ENCODE measurements around the gene YWHAB.

Gene YWHAB

GRCh38 chr20:44917399-44917798 is 31.9 kb downstream of the YWHAB start:
- H3K36me3 ChIP-seq (replicated peaks in 1 of 2; ENCODE audit: control insufficient read depth in 2 of 2, insufficient read depth in 2 of 2, low read length in 2 of 2): peaks cover 17 to 36% of the 10 kb centered on the region in 2 donors
- no peak overlapping the region for H3K23ac ChIP-seq (ENCODE audit: low read depth, low read length, poor library complexity)

GRCh38 chr20:44918342-44918741 is 32.8 kb downstream of the YWHAB start:
- Histone ChIP-seq H3K79me1 (ENCODE audit: low read depth, low read length) (no peaks in the 10 kb centered on the region), H2AK5ac (ENCODE audit: low read depth, low read length) (no peak overlapping the region), H3K36me3 (replicated peaks in 1 of 2; ENCODE audit: control insufficient read depth in 2 of 2, insufficient read depth in 2 of 2, low read length in 2 of 2) (peaks cover 8 to 33% of the 10 kb centered on the region in 2 donors), H3K23ac (ENCODE audit: low read depth, low read length, poor library complexity) (no peak overlapping the region), H3K27ac (replicated peaks; ENCODE audit: low read length) (no peak overlapping the region), H4K8ac (ENCODE audit: low read depth, low read length) (no peak overlapping the region), H3K9me3 (replicated peaks in 1 of 2; ENCODE audit: control insufficient read depth in 2 of 2, insufficient read depth in 1 of 2, low read depth in 1 of 2, low read length in 2 of 2) (no peaks in the 10 kb centered on the region), H3K27me3 (ENCODE audit: control insufficient read depth in 3 of 3, insufficient read depth in 3 of 3, low read depth in 1 of 3, low read length in 3 of 3) (no peaks in the 10 kb centered on the region), H3K9ac (ENCODE audit: low read depth, low read length, poor library complexity) (no peak overlapping the region), H2BK120ac (ENCODE audit: low read depth, low read length) (no peak overlapping the region), H3K18ac (ENCODE audit: low read length) (no peak overlapping the region), H3K4me3 (ENCODE audit: low read length in 2 of 2) (no peak overlapping the region), H2BK5ac (ENCODE audit: low read length) (no peak overlapping the region), H3K14ac (ENCODE audit: low read length) (no peak overlapping the region), H2AFZ (ENCODE audit: low read length) (no peak overlapping the region), H2BK12ac (ENCODE audit: low read length) (no peak overlapping the region), H4K91ac (ENCODE audit: low read depth, low read length, poor library complexity) (no peak overlapping the region), H3K4ac (ENCODE audit: low read length) (no peak overlapping the region), H2BK15ac (ENCODE audit: low read length) (no peak overlapping the region), H3K4me2 (ENCODE audit: insufficient read depth, low read length, poor library complexity, severe bottlenecking) (no peak overlapping the region), H3K4me1 (ENCODE audit: control insufficient read depth in 2 of 2, insufficient read depth in 1 of 2, low read depth in 1 of 2, low read length in 2 of 2) (peaks cover 0 to 4% of the 10 kb centered on the region in 2 donors)
- no peak for DNase-seq (ENCODE audit: low spot score)
- no CpG with 5 or more reads among the region's 3 CpGs for WGBS, 2 donors (ENCODE audit: extremely low coverage in 2 of 2, insufficient read length in 2 of 2, insufficient replicate concordance in 1 of 2)

More at GRCh38 chr20:44917399-44917798, 31.9 kb downstream of the YWHAB start:
- H4K8ac ChIP-seq (ENCODE audit: low read depth, low read length): no peak overlapping the region
- no CpG with 5 or more reads among the region's 2 CpGs for WGBS, 2 donors (ENCODE audit: extremely low coverage in 2 of 2, insufficient read length in 2 of 2, insufficient replicate concordance in 1 of 2)
- no peak overlapping the region for H2AFZ ChIP-seq (ENCODE audit: low read length)
- no peak overlapping the region for H3K4me2 ChIP-seq (ENCODE audit: insufficient read depth, low read length, poor library complexity, severe bottlenecking)
- H2BK15ac ChIP-seq (ENCODE audit: low read length): no peak overlapping the region
- H3K4me3 ChIP-seq (ENCODE audit: low read length in 2 of 2): no peak overlapping the region
- no peak overlapping the region for H3K27ac ChIP-seq (replicated peaks; ENCODE audit: low read length)
- H3K79me1 ChIP-seq (ENCODE audit: low read depth, low read length): no peaks in the 10 kb centered on the region
- no peak overlapping the region for H3K14ac ChIP-seq (ENCODE audit: low read length)
- H2BK12ac ChIP-seq (ENCODE audit: low read length): no peak overlapping the region
- no peak overlapping the region for H2BK5ac ChIP-seq (ENCODE audit: low read length)
- no peaks in the 10 kb centered on the region for H3K9me3 ChIP-seq (replicated peaks in 1 of 2; ENCODE audit: control insufficient read depth in 2 of 2, insufficient read depth in 1 of 2, low read depth in 1 of 2, low read length in 2 of 2)
- H3K4me1 ChIP-seq (ENCODE audit: control insufficient read depth in 2 of 2, insufficient read depth in 1 of 2, low read depth in 1 of 2, low read length in 2 of 2): peaks cover 0 to 4% of the 10 kb centered on the region in 2 donors
- H2AK5ac ChIP-seq (ENCODE audit: low read depth, low read length): no peak overlapping the region
- H3K27me3 ChIP-seq (ENCODE audit: control insufficient read depth in 3 of 3, insufficient read depth in 3 of 3, low read depth in 1 of 3, low read length in 3 of 3): no peaks in the 10 kb centered on the region
- no peak overlapping the region for H3K4ac ChIP-seq (ENCODE audit: low read length)
- no peak overlapping the region for H3K9ac ChIP-seq (ENCODE audit: low read depth, low read length, poor library complexity)
- H3K18ac ChIP-seq (ENCODE audit: low read length): no peak overlapping the region
- DNase-seq (ENCODE audit: low spot score): no peak
- no peak overlapping the region for H4K91ac ChIP-seq (ENCODE audit: low read depth, low read length, poor library complexity)
- H2BK120ac ChIP-seq (ENCODE audit: low read depth, low read length): no peak overlapping the region

GRCh38 chr20:44918761-44919160 is 33.3 kb downstream of the YWHAB start:
- H3K14ac ChIP-seq (ENCODE audit: low read length): no peak overlapping the region
- no peak overlapping the region for H2BK15ac ChIP-seq (ENCODE audit: low read length)
- no peak overlapping the region for H3K27ac ChIP-seq (replicated peaks; ENCODE audit: low read length)
- H3K4ac ChIP-seq (ENCODE audit: low read length): no peak overlapping the region
- no peak overlapping the region for H3K4me3 ChIP-seq (ENCODE audit: low read length in 2 of 2)
- no peaks in the 10 kb centered on the region for H3K79me1 ChIP-seq (ENCODE audit: low read depth, low read length)
- H3K4me2 ChIP-seq (ENCODE audit: insufficient read depth, low read length, poor library complexity, severe bottlenecking): no peak overlapping the region
- H3K27me3 ChIP-seq (ENCODE audit: control insufficient read depth in 3 of 3, insufficient read depth in 3 of 3, low read depth in 1 of 3, low read length in 3 of 3): no peaks in the 10 kb centered on the region
- no peak overlapping the region for H2BK120ac ChIP-seq (ENCODE audit: low read depth, low read length)
- no peak overlapping the region for H3K23ac ChIP-seq (ENCODE audit: low read depth, low read length, poor library complexity)
- H4K91ac ChIP-seq (ENCODE audit: low read depth, low read length, poor library complexity): no peak overlapping the region
- no peak overlapping the region for H2BK5ac ChIP-seq (ENCODE audit: low read length)
- H3K9ac ChIP-seq (ENCODE audit: low read depth, low read length, poor library complexity): no peak overlapping the region
- no peak overlapping the region for H4K8ac ChIP-seq (ENCODE audit: low read depth, low read length)
- H3K9me3 ChIP-seq (replicated peaks in 1 of 2; ENCODE audit: control insufficient read depth in 2 of 2, insufficient read depth in 1 of 2, low read depth in 1 of 2, low read length in 2 of 2): no peaks in the 10 kb centered on the region
- no peak overlapping the region for H2BK12ac ChIP-seq (ENCODE audit: low read length)
- H3K18ac ChIP-seq (ENCODE audit: low read length): no peak overlapping the region
- WGBS, 2 donors (ENCODE audit: extremely low coverage in 2 of 2, insufficient read length in 2 of 2, insufficient replicate concordance in 1 of 2): no CpG with 5 or more reads among the region's 10 CpGs
- peaks cover 5 to 34% of the 10 kb centered on the region in 2 donors for H3K36me3 ChIP-seq (replicated peaks in 1 of 2; ENCODE audit: control insufficient read depth in 2 of 2, insufficient read depth in 2 of 2, low read length in 2 of 2)
- H2AFZ ChIP-seq (ENCODE audit: low read length): no peak overlapping the region
- H3K4me1 ChIP-seq (ENCODE audit: control insufficient read depth in 2 of 2, insufficient read depth in 1 of 2, low read depth in 1 of 2, low read length in 2 of 2): peaks cover 0 to 4% of the 10 kb centered on the region in 2 donors
- no peak for DNase-seq (ENCODE audit: low spot score)
- H2AK5ac ChIP-seq (ENCODE audit: low read depth, low read length): no peak overlapping the region

- Histone ChIP-seq H4K8ac (ENCODE audit: low read depth, low read length) (no peak overlapping the region), H3K27ac (replicated peaks; ENCODE audit: low read length) (no peak overlapping the region), H3K9me3 (replicated peaks in 1 of 2; ENCODE audit: control insufficient read depth in 2 of 2, insufficient read depth in 1 of 2, low read depth in 1 of 2, low read length in 2 of 2) (no peaks in the 10 kb centered on the region), H3K18ac (ENCODE audit: low read length) (no peak overlapping the region), H2BK12ac (ENCODE audit: low read length) (no peak overlapping the region), H2AFZ (ENCODE audit: low read length) (no peak overlapping the region), H4K91ac (ENCODE audit: low read depth, low read length, poor library complexity) (no peak overlapping the region), H3K36me3 (replicated peaks in 1 of 2; ENCODE audit: control insufficient read depth in 2 of 2, insufficient read depth in 2 of 2, low read length in 2 of 2) (peaks cover 5 to 39% of the 10 kb centered on the region in 2 donors), H2BK120ac (ENCODE audit: low read depth, low read length) (no peak overlapping the region), H2BK15ac (ENCODE audit: low read length) (no peak overlapping the region), H3K14ac (ENCODE audit: low read length) (no peak overlapping the region), H2AK5ac (ENCODE audit: low read depth, low read length) (no peak overlapping the region), H3K4ac (ENCODE audit: low read length) (no peak overlapping the region), H2BK5ac (ENCODE audit: low read length) (no peak overlapping the region), H3K79me1 (ENCODE audit: low read depth, low read length) (no peaks in the 10 kb centered on the region), H3K9ac (ENCODE audit: low read depth, low read length, poor library complexity) (no peak overlapping the region), H3K4me2 (ENCODE audit: insufficient read depth, low read length, poor library complexity, severe bottlenecking) (no peak overlapping the region), H3K23ac (ENCODE audit: low read depth, low read length, poor library complexity) (no peak overlapping the region), H3K27me3 (ENCODE audit: control insufficient read depth in 3 of 3, insufficient read depth in 3 of 3, low read depth in 1 of 3, low read length in 3 of 3) (no peaks in the 10 kb centered on the region), H3K4me3 (ENCODE audit: low read length in 2 of 2) (no peak overlapping the region), H3K4me1 (ENCODE audit: control insufficient read depth in 2 of 2, insufficient read depth in 1 of 2, low read depth in 1 of 2, low read length in 2 of 2) (peaks cover 0 to 3% of the 10 kb centered on the region in 2 donors)
- WGBS, 2 donors (ENCODE audit: extremely low coverage in 2 of 2, insufficient read length in 2 of 2, insufficient replicate concordance in 1 of 2): no CpG with 5 or more reads among the region's 14 CpGs
- no peak for DNase-seq (ENCODE audit: low spot score)
Observed at GRCh38 chr20:44921447-44921846, 35.9 kb downstream of the YWHAB start.

Data from neuronal stem cell (in vitro differentiated cells).